HG03066 (cell line): ENCODE results near the gene GRM8.

Experiments used
- ATAC-seq: cut with Tn5 transposase; IDR thresholded peaks from one replicate; pipeline ENCODE4 v1.9.1; 2021; ENCODE audit warnings: low read depth; ENCODE audit not compliant: unreplicated experiment

The GRM8 gene

DNA sequence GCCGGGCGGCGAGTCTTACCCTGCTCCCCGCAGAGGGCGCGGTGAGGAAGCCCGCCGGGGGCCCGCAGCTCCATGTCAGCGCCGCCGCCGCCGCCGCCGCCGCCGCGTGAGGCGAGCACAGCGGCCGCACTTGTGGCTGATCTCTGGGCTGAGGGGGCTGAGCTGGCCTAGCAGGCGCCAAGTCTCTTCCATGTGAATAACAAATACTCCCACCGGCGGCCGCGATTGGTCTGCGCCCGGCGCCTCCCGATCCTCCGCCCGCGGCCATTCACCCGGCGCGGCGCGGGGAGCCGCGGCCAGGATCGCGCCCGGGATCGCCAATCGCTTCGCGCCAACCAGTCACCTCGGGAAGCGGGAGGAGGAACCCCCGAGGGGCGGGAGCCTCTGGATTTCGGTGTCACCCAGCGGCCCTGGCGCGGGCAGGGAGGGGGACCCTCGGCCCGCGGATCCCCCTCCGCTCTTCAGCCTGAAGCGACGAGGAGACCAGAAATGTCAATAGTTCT is at the start of gene GRM8:
Gene GRM8 (minus strand): TSS at position 164 of the 503 bp plus-strand sequence.
- ATAC-seq = peak; percentile 14

DNA sequence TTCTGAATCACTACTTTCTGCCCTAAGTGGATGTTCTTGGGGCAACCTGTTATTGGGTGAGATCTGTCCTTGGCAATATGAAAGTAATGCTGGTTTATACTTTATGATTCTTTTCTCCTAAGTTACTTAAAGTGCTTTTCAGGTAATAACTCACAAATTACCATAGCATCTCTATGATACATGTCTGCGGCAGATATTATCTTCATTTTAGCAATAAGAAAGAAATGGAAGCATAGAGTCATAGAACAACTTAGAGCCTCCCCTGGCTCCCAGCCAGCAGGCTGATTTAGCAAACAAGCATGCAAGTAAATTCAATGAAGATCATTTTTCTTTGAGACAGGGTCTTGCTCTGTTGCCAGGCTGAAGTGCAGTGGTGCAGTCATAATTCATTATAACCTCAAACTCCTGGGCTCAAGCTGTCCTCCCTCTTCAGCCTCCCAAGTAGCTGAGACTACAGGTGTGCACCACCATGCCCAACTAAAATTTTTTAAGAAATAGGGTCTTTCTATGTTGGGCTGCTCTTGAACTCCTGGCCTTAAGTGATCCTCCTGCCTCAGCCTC is 38.1 kb upstream of the GRM8 start:
- ATAC-seq = no peak

DNA sequence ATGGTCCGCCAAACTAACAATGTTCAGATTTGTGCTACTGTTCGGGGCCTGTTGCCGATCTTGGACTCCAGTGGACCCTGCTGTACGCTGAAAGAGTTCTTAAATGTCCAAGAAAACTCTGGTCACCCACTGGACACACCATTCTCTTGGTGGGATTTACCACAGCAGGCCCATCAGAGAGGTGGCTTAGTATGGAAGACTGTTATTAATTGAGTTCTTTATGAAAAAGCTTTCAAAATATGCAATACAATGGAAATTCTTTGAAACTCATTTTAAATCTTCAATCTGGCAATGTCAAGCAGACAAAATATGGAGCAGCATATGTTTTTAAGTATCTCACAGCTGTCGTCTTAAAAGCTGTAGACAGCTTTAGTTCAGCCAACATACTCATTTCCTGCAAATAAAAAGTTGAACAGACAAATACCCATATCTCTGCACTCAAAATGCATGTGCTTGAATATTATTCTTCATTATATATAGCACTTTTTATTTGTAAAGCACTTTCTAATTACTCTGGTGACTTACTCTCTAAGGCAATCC is 37.4 kb upstream of the GRM8 start:
- ATAC-seq = no peak

DNA sequence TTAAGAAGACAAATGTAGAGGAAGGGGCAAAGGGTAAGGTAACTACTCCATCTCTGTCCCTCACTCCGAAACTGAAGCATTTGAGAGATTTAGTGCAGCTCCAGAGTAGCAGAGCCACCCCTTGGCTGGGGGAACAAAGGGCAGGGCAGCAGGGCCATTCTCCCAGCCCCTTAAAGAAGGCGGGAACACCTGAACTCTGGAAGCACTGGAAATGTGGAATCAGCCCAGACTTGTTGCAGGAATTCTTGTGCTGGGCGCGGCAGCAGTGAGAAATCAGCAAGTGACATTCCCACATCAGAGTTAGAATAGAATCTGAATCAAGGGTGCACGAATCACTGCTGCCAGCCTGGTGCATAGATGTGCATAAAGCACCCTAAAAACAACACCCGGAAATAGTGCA is 34.4 kb upstream of the GRM8 start:
- ATAC-seq = no peak

DNA sequence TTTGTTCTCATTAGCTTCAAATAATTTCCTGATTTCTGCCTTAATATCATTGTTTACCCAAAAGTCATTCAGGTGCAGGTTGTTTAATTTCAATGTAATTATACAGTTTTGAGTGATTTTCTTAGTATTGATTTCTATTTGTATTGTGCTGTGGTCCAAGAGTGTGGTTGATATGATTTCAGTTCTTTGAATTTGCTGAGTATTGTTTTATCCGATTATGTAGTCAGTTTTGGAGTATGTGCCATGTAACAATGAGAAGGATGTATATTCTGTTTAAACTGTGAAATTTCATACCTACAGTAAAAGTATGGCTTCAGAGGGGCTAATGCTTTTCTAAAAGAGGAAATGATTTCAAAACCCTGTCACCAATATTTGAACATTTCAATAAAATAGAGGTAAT is 17.4 kb upstream of the GRM8 start:
- no peak for ATAC-seq

DNA sequence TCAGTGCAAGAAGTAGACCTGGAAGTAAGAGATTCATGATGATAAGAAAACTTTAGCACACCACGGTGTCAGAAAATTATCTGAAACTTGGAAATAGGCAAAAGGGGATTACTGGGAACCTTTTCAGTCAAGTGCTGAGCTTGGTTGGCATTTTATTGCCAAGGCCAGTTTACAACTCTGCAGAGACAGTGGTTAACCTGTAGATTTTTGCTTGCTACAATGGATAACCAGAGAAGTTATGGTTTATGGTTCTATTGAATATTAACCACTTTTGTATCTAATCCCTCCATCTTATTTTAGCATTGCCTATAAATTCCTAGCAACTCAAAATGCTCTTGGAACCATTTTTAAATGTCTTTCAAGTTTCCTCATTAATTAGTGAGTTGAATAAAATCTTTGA is 13.3 kb upstream of the GRM8 start:
- ATAC-seq = no peak

DNA sequence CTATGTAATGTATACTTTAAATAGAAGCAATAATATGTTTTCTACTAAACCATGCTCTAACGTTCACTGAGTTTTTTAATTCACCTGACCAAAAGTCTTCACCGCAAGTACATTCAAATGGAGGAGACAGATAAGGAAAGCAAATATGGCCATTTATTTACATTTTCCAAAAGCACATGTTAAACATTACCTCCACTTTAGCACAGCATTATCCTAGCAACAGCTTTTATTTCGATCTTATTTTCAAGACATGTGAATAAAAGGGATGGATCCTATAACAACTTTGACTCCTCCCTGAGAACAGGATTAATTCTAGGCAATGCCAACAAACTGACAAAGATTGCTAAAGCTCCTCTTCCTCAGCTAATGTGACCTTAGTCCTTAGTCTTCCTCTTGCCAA is 11.5 kb upstream of the GRM8 start:
- no peak for ATAC-seq

DNA sequence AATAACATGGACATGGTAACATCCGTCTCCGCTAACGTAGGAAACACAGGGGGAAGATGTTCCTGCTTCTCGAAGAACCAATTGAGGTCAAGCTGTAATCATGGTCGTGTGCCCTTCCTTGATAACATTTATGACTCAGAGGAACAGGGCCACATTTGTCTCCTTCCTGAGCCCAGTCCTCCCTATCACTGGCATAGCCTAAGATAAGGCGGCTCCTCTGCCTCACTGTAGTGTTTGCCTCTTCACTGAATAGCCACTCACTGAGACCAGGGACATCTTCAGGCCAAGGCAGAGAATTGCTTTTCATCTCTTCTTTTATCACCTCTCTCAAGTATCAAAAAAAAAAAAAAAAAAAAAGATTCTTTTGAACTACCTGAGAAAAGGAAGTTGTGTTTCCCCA is 5.4 kb upstream of the GRM8 start:
- ATAC-seq = no peak

DNA sequence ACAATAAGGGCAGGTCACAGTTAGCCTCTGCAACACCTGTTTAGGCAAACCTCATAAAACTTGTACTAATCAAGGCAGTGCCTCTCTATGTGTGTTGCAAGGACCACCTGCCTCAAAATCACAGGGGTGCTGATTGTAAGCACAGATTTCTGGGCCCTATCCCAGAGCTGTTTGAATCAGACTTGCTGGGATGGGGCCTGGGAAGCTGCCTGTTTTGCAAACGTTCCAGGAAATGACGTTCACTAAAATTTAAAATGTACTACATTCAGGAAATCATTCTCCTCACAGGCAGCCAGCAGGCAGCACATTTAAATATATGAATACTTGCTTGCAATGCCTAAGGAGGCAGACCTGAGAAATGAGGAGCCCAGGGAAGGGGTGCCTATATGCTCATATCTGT is 4.3 kb upstream of the GRM8 start:
- no peak for ATAC-seq

DNA sequence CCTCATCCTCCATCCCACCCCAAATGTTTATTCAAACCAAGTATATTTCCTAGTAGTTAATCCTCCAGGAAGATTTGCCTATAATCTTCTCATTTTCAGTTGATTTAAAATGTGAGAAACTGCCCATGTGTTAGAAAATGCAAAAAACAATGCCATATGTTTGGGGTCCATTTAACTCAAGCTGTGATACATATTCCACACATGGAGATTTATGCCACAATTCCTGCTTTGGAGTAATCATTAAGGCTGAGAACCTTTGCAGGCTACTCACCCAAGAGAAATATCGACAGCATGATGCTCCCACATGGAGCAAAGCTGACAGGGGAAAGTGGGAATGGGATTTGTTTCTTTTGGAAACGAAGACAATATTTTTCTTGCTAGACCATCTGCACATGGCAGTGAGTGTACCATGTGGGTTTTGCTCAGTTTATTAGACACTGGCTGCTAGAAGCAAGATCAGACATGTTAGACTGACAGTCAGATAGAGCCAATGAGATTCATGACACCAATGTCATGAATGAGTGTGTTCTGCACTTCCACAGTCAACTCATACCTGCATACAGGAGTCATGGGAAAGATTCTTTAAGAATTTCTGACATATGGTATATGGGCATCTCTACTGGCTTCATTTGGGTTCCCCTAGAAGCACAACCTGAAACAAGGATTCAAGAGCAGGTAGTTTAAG is 3.4 kb upstream of the GRM8 start:
- ATAC-seq = no peak

DNA sequence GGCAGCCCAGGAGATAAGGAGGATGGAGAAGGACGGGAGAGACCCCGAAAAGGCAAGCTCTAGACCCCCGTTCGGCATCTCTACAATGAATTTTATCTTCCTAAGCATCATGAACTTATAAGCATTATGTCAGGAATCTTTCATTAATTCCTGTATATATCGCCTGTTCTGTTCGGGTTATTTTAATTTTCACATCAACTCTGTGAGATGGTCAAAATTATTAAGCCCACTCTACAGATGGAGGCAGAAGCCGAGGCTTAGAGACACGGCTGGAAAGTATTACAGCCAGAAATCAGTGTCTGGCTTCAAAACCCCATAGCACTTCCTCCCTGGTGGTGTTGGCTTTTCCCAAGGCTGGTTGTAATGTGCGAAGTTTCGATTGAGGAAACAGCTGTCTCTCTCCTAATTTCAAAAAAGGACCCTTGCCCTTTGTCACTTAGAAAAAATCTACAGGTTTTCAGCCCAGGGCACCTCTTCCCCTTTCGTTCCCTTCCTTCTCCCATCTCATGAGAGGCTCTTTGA is 1.5 kb upstream of the GRM8 start:
- ATAC-seq = no peak

DNA sequence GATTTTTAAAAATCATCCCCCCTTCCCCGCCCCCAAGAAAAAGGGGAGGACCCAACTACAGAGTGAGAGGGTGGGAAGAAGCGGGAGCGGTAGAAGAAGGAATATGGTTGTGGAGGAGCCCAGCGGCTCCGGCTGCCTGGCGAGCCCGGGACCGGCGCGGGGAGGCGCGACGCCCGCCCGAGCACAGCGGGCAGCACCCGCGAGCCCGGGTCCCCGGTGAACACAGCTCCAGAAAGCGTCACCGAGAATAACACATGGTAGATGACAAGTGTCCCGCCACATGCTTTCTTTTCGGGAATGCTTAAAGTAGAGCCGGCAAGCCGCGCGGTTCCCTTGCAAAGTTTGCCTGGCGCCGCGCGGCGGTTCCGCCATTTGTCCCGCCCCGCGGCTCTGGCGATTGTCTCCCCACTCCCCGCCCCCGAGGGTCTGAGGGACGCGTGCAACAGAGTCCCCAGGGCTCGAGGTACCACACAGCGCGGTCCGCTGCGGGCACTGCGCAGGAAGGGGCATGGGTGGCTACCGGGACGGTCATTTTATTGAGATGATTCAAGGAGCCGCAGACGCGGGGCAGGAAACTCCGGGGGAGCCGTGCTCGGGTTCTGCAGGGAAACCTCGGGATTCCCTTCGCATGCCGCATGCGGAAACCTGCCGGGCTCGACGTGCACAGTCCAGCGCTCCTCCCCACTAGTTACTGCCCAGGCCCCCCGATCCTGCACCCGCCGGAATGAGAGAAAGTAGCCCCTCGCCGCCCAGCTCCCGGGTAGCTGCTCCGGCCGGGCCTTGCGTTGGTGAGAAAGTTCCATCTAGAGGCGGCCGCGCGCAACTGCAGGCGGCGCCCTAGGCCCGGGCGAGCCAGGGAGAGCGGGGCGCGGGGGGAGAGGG is 781 bp upstream of the GRM8 start:
- peak; percentile 78 for ATAC-seq

DNA sequence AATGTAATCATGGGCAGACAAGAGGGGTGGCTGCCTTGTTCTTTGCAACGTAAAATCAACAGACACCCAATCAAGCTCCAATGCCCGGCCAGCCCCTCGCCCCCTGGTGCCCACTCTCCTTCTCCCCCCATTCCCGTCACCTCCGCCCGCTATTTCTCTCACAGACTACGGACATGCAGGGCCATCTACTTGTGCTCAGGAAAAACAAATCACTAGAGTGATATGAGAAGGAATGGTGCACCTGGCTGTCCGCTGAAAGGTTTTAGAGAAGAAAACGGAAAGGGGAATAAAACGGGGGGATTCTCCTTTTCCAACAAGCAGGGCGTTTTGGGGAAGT is 396 bp downstream of the GRM8 start:
- no peak for ATAC-seq

DNA sequence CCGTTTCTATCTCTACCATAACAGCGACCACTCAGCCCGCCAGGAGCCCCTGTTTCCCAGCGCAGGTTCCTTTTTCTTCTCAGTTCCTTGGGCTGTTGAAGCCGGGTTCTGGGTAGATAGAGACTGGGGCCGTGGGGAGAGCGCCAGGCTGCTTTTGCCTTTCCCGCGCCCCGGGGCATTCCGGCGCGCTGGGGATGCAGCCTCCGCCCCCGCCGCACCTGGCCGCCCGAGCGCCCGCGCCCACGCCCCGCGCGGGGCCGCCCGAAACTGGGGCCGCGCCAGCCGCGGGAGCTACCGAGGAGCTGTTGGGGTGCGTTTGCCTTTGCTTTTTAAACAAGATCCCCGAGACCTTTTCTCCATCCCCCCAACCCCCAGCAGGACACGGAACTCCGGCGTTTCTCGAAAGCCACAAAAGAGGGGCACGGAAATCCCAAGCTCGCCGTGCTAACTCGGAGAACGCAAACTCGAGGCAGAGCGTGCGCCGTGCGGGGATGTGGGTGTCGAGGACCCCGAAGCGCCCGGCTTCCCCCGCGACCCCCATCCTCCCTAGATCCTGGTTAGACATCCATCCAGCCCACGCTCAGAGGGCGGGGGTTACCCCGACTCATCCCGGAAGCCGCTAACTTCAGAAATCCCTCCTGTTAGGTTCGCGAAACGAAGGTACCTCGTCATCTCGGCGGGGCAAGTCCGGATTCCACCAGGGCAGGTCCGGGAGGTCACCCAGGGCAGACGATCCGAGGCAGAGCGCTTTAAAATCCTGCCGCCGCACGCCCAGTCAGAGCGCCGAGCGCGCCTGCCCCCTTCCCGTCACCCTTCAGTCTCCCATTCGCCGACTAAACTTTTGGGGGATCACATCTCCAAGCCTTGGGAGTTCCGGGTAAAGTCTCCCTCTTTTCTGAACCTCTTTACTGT is 1.0 kb downstream of the GRM8 start:
- no peak for ATAC-seq

DNA sequence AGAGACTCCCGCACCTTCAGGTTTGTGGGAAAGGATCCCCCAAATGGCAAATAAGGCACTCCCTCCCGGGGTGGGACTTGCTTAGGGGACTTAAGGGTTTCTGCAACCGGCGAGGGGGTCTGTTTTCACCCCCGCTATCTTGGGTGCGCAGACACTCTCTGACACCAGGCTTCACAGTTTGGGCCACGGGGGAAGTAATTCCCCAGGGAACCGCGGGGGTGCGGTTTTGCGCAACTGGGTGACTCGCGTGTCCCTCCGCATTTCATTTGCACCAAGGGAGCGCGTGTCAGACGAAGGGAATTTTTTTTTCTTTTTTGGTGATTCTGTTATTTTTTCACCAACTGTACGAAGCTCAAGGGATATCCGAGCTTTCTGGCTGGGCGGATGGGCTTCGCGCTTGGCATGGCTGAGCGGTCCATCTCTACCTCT is 1.7 kb downstream of the GRM8 start:
- no peak for ATAC-seq

DNA sequence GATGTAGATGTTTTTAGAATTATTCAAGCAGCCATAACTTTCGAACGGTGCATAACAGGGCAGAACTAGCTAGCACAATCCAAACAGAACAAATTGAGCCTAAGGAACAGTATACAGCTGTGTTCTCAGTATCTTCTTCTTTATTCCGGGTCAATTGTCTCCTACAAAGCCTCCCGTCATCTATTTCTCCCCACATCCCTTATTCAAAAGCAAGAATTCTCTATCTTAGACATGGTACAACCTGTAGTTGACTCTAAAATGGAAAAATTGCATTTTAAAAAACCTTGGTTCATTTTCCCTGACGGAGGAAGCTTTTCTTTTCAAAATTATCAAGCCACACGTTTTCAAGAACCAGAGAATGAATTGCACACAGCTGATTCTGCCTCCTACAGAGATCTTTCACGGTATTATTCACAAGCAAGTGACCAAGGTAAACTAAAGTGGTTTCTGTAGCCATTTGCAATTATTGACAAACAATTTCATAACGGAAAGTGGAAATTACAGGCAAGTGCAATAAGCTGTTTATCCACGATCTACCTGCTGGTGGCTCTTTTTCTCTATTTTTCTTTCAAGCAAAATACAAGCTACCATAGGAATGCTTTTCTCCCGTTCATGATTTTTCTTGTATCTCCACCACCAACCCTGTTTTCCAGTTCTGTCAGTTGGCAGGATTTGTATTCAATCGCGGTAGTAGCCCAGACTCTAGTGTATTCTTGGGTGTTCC is 2.3 kb downstream of the GRM8 start:
- ATAC-seq = no peak

DNA sequence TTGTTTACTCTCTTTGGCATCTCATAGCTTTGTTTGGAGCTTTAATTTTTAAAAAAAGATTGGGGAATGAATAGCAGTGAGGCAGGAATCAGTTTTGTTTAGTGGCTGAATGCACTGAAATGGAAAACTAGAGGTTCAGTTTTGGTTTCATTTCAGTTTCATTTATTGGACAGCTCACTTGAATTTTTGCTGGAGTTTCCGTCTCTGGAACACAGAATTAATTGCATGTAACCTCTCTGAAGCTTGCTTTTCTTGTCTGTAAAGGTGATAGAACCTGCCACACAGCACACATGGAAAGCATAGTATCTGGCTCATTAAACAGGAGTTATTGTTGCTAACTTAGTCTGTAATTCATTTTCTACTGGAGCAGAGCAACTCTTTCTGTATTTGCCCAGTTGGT is 7.1 kb downstream of the GRM8 start:
- no peak for ATAC-seq

DNA sequence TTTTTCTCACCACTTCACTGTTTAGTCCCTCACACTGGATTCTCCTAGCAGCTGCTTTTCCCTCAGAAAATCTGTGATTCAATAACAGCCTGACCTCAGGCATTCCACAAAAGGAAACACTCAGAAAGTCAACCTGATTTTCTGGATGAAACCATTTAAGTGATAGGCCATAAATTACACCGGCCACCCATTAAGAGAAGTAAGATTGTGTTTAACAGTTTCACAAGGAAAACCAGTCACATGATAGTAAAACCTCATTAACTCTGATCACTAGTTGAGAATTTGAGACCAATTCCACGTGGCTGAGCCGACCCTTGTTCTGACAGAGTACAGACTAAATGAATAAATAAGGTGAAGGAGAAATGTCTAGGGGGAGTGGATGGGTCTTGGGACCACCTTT is 7.7 kb downstream of the GRM8 start:
- ATAC-seq = no peak

DNA sequence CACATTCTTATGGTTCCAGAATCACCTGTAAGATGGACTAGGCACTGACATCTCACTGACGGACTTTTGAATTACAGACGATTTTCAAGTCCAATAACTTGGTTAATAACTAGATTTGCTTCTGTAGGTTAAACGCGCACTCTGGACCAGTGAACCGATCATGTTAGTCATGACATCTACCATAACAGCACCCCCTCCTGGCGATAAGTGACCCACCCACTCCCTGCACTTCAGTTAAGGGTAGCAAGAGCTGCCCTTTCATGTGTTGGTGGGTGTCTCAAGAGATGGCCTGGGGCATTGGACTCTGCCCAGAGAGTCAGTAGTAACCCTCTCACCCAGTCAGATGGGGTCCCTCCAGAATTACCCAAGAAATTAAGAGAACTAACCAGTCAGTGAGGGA is 12.9 kb downstream of the GRM8 start:
- no peak for ATAC-seq

DNA sequence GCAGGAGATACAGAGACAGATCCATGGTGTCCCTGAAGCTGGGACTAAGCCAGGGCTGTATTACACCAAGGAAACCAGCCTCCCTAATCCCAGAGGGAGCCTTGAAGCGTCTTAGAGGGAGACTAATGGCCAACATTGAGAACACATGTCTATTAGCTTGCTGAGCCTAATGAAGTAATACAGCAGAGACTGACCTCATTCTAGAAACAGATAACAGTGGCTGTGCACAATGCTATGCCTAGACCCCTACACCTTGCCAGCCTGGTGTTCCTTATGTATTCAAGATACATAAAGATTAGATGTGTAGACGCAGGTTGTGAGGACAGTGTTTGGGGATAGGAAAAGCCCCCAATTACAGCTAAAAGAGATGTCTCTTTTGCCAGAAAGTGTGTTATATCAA is 19.1 kb downstream of the GRM8 start:
- no peak for ATAC-seq
